Fibroblast of peridontal ligament (primary cell): ENCODE measurements around the gene SBK2.
"Not testable (repeated sequence)": the region's sequence is repeated elsewhere in the genome, so short reads cannot be mapped to it uniquely, and the experiment has no call there.

Experiments used
- DNase-seq: peaks from one replicate; pipeline ENCODE4 v3.0.0-alpha.2; 2010; ENCODE audit errors: extremely low read depth

The SBK2 gene

DNA sequence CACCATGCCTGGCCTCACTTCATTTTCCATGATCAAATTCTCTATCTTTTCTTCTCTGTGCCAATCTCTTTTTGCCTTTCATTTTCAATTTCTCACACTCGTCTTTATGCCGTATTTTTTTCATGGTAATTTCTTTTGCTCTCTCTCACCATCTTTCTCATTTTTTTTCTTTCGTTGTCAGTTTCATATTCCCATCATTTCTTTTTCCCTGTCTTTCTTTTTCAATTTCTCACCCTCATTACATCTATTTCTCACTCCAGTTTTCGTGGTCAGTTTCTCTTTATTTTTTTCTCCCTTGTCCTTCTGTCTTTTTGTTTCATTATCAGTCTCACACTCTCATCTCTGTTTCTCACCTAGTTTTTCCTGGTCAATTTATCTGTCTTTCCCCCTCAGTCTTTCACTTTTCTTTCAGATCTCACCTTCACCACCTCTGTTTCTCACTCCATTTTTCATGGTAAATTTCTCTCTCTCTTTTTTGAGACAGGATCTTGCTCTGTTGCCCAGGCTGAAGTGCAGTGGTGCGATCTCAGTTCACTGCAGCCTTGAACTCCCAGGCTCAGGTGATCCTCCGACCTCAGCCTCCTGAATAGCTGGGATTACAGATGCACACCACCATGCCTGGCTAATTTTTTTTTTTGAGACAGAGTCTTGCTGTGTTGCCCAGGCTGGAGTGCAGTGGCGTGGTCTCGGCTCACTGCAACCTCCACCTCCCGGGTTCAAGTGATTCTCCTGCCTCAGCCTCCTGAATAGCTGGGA is 34.6 kb downstream of the SBK2 start:
- no peak for DNase-seq

GRCh38 chr19:55500368-55500952 is 36.5 kb downstream of the SBK2 start:
- no peak for DNase-seq

GRCh38 chr19:55498246-55498840 is 38.6 kb downstream of the SBK2 start:
- no peak for DNase-seq

GRCh38 chr19:55497763-55498162 is 39.2 kb downstream of the SBK2 start:
- DNase-seq, result no peak

GRCh38 chr19:55496820-55497219 is 40.1 kb downstream of the SBK2 start:
- not testable (repeated sequence) for DNase-seq

DNA sequence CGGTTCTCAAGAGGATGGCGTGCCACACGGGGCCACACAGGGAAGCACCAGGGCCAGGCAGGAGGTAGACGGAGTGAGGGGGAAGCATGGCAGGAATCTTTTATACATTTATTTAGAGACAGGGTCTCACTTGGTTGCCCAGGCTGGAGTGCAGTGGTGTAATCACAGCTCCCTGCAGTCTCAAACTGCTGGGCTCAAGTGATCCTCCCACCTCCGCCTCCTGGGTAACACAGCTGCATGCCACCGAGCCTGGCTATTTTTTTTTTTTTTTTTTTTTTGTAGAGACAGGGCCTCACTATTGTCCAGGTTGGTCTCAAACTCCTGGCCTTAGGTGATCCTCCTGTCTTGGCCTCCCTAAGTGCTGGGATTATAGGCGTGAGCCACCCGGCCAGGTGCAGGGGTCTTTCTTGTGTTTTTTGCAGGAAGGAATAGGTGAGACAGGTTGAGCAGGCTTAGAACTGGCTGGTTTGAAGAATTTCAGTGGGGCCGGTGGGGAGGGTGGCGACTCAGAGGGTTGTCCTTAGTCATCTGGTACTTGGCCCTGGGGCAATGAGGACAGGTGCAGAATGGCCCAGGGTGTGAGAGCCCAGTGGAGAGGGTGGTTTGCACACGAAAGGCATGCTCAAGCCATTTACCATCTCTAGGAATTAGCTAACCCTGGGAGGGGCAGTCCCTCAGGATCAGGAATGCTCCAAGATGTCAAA is 41.1 kb downstream of the SBK2 start:
- no peak for DNase-seq

DNA sequence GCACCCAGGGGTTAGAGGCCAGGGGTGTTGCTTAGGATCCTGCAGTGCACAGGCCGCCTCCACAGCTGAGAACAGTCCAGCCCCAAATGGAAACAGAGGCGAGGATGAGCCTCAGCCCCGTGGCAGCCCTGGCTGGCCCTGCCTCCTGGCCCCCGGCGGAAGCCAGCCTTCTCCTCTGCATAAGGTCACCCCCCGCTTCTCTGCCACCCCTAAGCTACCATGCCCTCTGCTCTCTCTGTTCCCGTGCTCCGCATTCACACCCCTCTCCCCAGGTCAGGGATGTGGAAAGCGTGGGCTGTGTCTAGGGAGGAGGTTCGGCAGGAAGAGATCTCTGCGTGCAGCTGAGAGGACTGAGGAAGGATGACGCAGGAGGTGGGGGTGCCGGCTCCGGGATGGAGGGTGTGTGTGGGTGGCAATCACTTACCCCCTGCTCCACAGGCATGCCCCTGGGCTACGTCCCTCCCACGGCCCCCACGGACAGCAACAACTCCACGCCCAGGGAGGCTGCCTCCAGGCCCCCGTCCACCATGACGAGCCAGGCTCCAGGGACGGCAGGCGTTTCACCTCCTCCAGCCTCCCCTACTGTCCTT is 42.7 kb downstream of the SBK2 start:
- no peak for DNase-seq

DNA sequence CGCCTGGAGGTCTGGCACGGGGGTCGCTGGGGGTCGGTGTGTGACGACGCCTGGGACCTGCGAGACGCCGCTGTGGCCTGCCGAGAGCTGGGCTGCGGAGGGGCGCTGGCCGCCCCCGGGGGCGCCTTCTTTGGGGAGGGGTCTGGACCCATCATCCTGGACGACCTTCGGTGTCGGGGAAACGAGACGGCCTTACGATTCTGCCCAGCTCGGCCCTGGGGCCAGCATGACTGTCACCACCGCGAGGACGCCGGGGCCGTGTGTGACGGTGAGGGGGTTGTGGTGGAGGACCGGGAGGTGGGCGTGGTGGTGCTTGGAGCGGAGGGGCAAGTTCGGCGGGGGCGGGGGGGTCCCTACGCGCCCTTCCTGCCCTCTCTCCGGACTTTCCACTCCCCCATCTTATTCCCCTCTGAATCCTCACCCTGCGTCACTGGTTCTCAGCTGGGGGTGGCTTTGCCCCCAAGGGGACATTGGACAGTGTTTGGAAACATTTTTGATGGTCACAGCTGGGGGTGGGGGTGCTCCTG is 43.2 kb downstream of the SBK2 start:
- DNase-seq, result no peak

GRCh38 chr19:55493052-55493644 is 43.8 kb downstream of the SBK2 start:
- DNase-seq, result no peak

DNA sequence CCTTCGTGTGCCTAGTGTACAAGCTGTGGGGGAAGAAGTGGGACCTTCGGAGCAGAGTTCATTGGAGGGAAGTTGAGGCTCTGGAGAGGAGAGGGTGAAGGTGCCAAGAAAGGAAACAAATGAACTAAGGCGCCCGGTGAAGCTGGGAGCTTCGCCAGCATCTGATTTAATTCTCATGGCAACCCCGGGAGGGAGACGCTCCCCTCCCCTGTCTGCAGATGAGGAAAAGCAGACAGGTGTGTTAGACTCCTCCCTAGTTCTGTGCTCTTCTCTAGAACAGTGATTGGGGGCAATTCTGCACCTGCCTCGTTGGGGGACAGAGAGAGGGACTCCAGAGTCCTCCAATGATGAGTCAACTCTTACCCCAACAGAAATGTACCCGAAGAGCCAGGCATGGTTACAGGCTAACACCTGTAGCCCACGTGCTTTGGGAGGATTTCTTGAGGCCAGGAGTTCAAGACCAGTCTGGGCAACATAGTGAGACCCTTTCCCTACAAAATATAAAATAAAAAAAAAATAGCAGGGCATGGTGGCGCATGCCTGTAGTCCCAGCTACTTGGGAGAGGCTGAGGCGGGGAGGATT is 44.5 kb downstream of the SBK2 start:
- no peak for DNase-seq

DNA sequence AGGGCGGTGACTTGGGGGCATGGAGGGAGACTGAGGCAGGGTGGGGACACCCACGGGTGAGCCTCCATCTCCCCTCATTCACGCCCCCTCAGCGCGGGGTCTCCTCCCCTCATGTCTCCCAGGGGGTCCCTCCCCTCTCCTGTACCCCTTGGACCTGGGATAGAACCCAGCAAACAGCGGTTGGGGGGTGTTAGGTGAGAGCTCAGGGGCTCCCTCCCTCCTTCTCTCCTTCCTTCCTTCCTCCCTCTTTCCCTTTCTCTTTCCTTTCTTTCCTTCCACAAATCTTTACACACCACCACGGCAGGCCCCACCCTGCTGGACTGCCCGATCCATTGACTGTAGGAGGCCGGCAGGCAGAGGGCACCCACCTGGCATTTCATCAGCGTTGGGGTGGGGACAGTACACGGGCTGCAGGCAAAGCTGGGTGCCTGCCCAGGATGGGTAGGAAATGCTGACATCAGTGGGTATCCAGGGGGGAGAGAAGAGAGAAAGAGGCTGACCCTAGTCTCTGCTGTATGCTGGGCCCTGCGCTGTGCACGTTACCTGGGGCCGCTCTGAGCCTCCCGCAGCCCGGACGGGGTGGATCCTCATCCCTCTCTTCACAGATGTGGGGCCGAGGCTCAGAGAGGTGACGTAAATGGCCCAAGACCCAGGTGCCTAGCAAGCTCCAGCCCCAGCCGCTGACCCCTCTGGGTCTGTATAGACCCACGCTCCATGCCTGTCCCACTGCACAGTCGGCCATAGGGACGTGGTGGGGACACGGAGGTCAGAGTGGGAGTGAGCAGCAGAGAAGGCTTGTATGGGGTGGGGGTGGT is 45.2 kb downstream of the SBK2 start:
- no peak for DNase-seq

- DNase-seq, result no peak
Measured at GRCh38 chr19:55490478-55491432, 46.2 kb downstream of the SBK2 start.

GRCh38 chr19:55489711-55490477 is 47.0 kb downstream of the SBK2 start:
- no peak for DNase-seq

- DNase-seq, result no peak
Measured at GRCh38 chr19:55488986-55489710, 47.8 kb downstream of the SBK2 start.

DNA sequence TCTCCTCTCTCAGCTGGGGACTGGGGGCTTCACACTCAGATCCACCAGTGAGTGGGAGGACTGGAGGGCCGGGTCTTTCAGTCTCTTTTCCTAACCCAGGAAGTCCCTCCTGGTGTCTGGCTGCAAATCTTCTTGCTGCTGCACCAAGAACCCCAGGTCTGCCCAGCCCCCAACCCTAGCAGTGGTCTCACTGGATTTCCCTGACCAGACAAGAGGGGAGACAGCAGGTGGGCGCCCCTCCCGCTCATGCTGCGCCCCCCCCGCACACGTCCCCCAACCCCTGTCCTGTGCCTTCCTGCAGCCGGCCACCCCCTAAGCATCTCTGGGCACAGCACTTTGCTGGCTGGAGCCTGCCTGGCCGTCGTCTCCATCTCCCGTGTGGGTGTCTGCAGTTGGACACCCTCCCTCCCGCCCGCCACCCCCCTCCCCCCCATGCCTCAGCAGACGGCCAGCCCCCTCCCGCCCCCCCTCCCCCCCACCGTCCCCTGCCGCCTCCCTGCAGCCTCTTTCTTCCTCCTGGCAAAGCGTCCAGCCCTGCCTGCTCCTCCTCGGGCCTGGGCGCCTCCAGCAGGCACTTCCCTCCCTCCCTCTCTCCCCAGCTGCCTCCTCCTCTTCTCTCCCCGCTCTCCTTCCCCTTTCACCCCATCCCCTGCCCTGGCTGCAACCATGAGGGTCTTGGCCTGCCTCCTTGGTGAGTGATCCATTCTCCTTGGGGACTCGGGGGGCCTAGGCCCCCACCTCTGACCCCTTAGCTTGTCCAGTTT is 48.8 kb downstream of the SBK2 start, which contains the start of gene SSC5D:
TSS of gene SSC5D (plus strand) at position 513 of the 764 bp plus-strand sequence. CDS start at position 667, 154 bp downstream.
- DNase-seq, result peak; percentile 34

DNA sequence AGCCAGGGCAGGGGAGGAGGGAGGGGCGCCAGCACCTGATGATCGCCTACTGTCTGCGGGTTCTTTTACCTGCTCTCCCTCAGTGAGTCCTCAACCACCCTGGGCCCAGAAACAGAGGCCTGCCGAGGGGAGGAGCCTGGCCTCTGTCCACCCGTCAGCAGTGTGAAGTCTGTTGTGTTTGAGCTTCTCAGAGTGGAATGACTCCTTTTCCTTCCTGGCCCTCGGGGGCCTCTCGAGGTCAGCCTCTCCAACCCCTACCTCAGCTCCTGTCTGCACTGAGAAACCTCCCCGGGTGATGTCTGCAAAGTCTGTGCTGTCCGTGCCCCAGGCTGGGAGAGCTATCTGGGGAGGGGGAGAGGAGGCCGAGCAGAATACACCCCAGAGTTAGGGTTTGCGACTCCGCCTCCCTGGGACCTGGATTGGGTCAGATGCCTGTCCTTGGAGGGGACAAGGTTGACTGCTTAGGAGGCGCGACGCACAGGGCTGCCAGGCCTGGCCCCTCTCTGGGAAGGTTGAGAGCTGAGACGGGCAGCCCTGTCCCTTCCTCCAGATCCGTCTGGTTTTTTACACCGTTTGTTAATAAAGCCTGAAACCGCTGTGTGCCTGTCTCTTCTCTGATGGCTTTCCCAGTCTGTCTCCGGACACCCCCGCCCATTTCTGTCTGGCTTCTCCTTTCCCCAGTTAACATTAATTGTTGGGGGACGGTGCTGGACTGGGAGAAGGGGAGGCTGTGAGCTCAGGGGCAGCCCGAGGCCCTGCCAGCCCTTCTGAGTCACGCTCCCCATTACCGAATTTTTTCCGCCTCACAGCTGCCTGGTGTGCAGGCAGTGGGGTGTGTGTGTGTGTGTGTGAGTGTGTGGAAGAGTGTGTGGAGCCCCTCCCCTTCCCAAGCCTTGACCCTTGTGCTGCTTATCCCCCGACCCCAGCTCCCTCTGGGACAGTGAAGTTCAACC is 49.7 kb downstream of the SBK2 start:
- peak; percentile 94 for DNase-seq
